GM19351 (cell line): ENCODE results near the gene FAM118B.
"Not testable (repeated sequence)": the region's sequence is repeated elsewhere in the genome, so short reads cannot be mapped to it uniquely, and the experiment has no call there.

ENCODE experiments used
- ATAC-seq: cut with Tn5 transposase; IDR thresholded peaks from one replicate; pipeline ENCODE4 v1.9.1; 2021; ENCODE audit warnings: mild to moderate bottlenecking, moderate library complexity; ENCODE audit not compliant: unreplicated experiment

The FAM118B gene

GRCh38 chr11:126308271-126308671 is 96.7 kb downstream of the FAM118B start:
- ATAC-seq: no peak

GRCh38 chr11:126308771-126309170 is 97.2 kb downstream of the FAM118B start:
- not testable (repeated sequence) for ATAC-seq

- ATAC-seq: peak; percentile 28
Measured at GRCh38 chr11:126310200-126310991, 98.8 kb downstream of the FAM118B start.

GRCh38 chr11:126310992-126311310 is 99.4 kb downstream of the FAM118B start:
- no peak for ATAC-seq

- ATAC-seq: peak; percentile 78
Measured at GRCh38 chr11:126311401-126312291, 100.1 kb downstream of the FAM118B start.
